Lower leg skin (tissue), 3 donors: Measurements from ENCODE around the gene MEIKIN.

Source experiments
- POLR2A ChIP-seq, 2 donors: fragments of 450-650 bp; IDR thresholded peaks; one replicate each; pipeline ENCODE4 v1.6.1; 2016 to 2017; ENCODE audit warnings: antibody characterized with exemption in 2 of 2, mild to moderate bottlenecking in 1 of 2, moderate library complexity in 1 of 2
- TF ChIP-seq, protein P1 (sequence below), 3 donors: fragments of 450-650 bp; IDR thresholded peaks; one replicate each; pipeline ENCODE4 v1.5.1; 2016; ENCODE audit warnings: antibody characterized with exemption in 3 of 3, mild to moderate bottlenecking in 3 of 3, moderate library complexity in 2 of 3

DNA sequence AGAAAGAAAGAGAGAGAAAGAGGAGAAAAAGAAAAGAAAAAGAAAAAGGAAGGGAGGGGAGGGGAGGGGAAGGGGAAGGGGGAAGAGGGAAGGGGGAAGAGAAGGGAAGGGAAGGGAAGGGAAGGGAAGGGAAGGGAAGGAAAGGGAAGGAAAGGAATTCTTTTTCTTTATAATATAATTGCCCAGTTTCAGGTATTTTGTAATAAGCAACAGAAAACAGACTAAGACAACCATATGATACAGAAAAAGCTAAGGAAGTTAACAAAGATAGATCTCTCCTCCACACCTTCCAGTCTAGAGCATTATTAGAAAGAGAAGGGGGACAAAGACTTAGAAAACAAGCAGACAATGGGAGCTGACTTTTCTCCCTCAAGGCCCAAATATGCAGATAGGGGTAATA, 31.0 kb downstream of the MEIKIN start:
- TF ChIP-seq, protein P1, sequence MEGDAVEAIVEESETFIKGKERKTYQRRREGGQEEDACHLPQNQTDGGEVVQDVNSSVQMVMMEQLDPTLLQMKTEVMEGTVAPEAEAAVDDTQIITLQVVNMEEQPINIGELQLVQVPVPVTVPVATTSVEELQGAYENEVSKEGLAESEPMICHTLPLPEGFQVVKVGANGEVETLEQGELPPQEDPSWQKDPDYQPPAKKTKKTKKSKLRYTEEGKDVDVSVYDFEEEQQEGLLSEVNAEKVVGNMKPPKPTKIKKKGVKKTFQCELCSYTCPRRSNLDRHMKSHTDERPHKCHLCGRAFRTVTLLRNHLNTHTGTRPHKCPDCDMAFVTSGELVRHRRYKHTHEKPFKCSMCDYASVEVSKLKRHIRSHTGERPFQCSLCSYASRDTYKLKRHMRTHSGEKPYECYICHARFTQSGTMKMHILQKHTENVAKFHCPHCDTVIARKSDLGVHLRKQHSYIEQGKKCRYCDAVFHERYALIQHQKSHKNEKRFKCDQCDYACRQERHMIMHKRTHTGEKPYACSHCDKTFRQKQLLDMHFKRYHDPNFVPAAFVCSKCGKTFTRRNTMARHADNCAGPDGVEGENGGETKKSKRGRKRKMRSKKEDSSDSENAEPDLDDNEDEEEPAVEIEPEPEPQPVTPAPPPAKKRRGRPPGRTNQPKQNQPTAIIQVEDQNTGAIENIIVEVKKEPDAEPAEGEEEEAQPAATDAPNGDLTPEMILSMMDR (IDR thresholded peaks at IDR 0.05): no peak
- TF ChIP-seq POLR2A (IDR thresholded peaks at IDR 0.05): no peak
